OCI-LY1 (cell line): Measurements from ENCODE around the gene CARMIL1.

Experiments used
- EZH2 ChIP-seq: fragments of 200-600 bp; sonication (generic), shearing (Covaris generic); IDR thresholded peaks from 2 replicates; pipeline ENCODE4 v1.8.0; 2017; ENCODE audit warnings: borderline replicate concordance, mixed run types, mild to moderate bottlenecking, antibody characterized with exemption, low read length, moderate library complexity, mixed read lengths
- TF ChIP-seq, protein P1 (sequence below): fragments of 200-600 bp; sonication (generic), shearing (Covaris generic); IDR thresholded peaks from 2 replicates; pipeline ENCODE4 v1.5.1; 2017; ENCODE audit warnings: mild to moderate bottlenecking, antibody characterized with exemption, low read length, moderate library complexity, mixed read lengths

DNA sequence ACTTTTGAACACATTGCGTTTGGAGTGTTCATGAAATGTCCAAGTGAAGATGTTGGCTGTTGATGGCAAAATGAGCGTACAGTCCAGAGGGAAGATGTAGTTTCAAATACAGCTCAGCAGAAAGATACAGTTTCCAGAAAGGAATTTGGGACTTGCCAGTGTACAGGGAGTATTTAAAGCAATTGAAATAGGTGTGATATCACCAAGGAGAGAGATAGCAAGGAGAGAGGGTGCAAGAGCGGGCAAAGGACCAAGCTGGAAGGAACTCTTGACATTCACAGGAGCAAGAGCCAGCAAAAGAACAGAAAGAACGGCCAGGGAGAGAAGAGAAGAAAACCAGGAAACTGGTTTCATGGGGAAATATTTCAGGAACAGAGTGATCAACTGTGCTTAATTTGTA is 47.8 kb downstream of the CARMIL1 start:
- TF ChIP-seq EZH2, result no peak
- TF ChIP-seq, protein P1, sequence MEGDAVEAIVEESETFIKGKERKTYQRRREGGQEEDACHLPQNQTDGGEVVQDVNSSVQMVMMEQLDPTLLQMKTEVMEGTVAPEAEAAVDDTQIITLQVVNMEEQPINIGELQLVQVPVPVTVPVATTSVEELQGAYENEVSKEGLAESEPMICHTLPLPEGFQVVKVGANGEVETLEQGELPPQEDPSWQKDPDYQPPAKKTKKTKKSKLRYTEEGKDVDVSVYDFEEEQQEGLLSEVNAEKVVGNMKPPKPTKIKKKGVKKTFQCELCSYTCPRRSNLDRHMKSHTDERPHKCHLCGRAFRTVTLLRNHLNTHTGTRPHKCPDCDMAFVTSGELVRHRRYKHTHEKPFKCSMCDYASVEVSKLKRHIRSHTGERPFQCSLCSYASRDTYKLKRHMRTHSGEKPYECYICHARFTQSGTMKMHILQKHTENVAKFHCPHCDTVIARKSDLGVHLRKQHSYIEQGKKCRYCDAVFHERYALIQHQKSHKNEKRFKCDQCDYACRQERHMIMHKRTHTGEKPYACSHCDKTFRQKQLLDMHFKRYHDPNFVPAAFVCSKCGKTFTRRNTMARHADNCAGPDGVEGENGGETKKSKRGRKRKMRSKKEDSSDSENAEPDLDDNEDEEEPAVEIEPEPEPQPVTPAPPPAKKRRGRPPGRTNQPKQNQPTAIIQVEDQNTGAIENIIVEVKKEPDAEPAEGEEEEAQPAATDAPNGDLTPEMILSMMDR, result no peak
